Measurements from ENCODE around the gene CILP2. TPM values are rescaled to one million over a fixed set of nuclear protein-coding genes. Genes with fewer than 3 reads are reported as not detected.

CILP2 gene
- total RNA-seq, 1 donor from 2014 or later = 0.23 TPM

DNA sequence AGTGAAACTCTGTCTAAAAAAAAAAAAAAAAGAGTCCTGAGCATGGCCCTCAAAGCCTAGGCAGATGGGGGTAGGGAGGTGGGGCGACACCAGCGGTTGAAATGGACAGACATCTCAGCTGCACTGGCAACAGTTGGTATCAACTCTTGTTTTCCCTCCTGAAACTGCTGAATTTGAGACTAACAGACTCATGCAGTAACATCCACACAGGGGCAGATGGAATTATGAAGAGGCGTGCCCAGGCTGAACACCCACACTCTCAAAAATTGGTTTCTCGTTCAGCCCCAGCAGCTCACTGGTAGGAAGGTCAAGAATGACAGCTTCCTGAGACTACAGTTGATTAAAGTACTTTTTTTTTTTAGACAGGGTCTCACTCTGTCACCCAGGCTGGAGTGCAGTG, 56.3 kb downstream of the CILP2 start:
- Mint-ChIP-seq H3K27me3 (ENCODE audit: unreplicated experiment) (no peaks in the 10 kb centered on the region), H3K4me3 (ENCODE audit: unreplicated experiment) (no peak overlapping the region), H3K4me1 (ENCODE audit: unreplicated experiment) (no peaks in the 10 kb centered on the region), H3K36me3 (ENCODE audit: low read depth, unreplicated experiment) (peaks cover 3% of the 10 kb centered on the region), H3K27ac (ENCODE audit: unreplicated experiment) (no peak overlapping the region), H3K9me3 (ENCODE audit: unreplicated experiment) (no peaks in the 10 kb centered on the region)
- TF ChIP-seq CTCF (IDR thresholded peaks at IDR 0.05; ENCODE audit: unreplicated experiment) = no peak
- no peak for DNase-seq (ENCODE audit: low spot score)

DNA sequence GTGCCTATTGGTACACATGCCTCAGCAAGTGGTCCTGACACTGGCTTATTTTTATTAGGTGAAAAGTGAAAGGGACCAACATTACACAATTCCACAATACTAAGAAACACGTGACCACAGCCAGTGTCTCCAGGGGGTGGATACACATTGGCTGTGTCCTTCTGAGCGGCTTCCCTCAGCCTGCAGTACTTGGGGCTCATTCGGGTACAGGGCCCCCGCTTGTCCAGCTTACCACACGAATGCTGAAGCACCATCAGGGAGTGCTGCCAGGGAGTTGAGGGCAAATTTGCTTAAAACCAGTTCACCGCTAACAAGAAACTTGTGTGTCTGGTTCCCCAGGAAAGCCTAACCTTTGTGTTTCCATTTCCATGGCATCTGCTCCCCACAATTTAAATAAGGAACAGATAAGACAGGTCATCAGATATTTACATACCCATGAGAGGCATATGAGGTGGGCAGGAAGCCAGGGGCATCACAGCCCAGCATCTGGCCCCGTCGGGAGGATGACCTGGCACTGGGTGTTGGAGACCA, 57.2 kb downstream of the CILP2 start:
- Mint-ChIP-seq H3K9me3 (ENCODE audit: unreplicated experiment) (no peaks in the 10 kb centered on the region), H3K36me3 (ENCODE audit: low read depth, unreplicated experiment) (peaks cover 3% of the 10 kb centered on the region), H3K27me3 (ENCODE audit: unreplicated experiment) (no peaks in the 10 kb centered on the region), H3K4me3 (ENCODE audit: unreplicated experiment) (no peak overlapping the region), H3K27ac (ENCODE audit: unreplicated experiment) (no peak overlapping the region), H3K4me1 (ENCODE audit: unreplicated experiment) (no peaks in the 10 kb centered on the region)
- no peak for TF ChIP-seq CTCF (IDR thresholded peaks at IDR 0.05; ENCODE audit: unreplicated experiment)
- DNase-seq (ENCODE audit: low spot score) = no peak

Other genes starting within 250 kb of the CILP2 start
- 73.2 TPM for gene SUGP1, start 217.8 kb upstream of the CILP2 start, total RNA-seq (ENCODE audit: unreplicated experiment)
- 49.3 TPM for gene MAU2, start 217.4 kb upstream of the CILP2 start, total RNA-seq (ENCODE audit: unreplicated experiment)
- 150 TPM for gene GATAD2A, start 132.6 kb upstream of the CILP2 start, total RNA-seq (ENCODE audit: unreplicated experiment)
- gene TSSK6, start 22.7 kb upstream of the CILP2 start, total RNA-seq (ENCODE audit: unreplicated experiment) = 2.7 TPM
- gene NDUFA13, start 22.0 kb upstream of the CILP2 start, total RNA-seq (ENCODE audit: unreplicated experiment) = 278 TPM
- gene YJEFN3, start 9.4 kb upstream of the CILP2 start, total RNA-seq (ENCODE audit: unreplicated experiment) = 5.2 TPM
- gene PBX4, start 80.4 kb downstream of the CILP2 start, total RNA-seq (ENCODE audit: unreplicated experiment) = 0.82 TPM
- gene LPAR2, start 90.0 kb downstream of the CILP2 start, total RNA-seq (ENCODE audit: unreplicated experiment) = 35.5 TPM
- 18.5 TPM for gene GMIP, start 105.4 kb downstream of the CILP2 start, total RNA-seq (ENCODE audit: unreplicated experiment)
- gene ATP13A1, start 125.4 kb downstream of the CILP2 start, total RNA-seq (ENCODE audit: unreplicated experiment) = 56.7 TPM
- gene ZNF101, start 130.6 kb downstream of the CILP2 start, total RNA-seq (ENCODE audit: unreplicated experiment) = 29.5 TPM
- gene ZNF14, start 194.8 kb downstream of the CILP2 start, total RNA-seq (ENCODE audit: unreplicated experiment) = 6.8 TPM

All from endothelial cell (in vitro differentiated cells).